H1 (cell line): ENCODE measurements around the gene CDC14B. TPM values are rescaled to one million over a fixed set of nuclear protein-coding genes. Genes with fewer than 3 reads are reported as not detected.

ENCODE experiments used
- CTCF ChIA-PET: fragments of 300-600 bp; sonication (Branson Sonifier 250); formaldehyde crosslinking; loops from one replicate; lab custom pipeline; 2021; ENCODE audit not compliant: partially characterized antibody; lab: Charles Lee
- POLR2A ChIA-PET: fragments of 300-600 bp; sonication (Branson Sonifier 250); formaldehyde crosslinking; loops from one replicate; lab custom pipeline; 2021; ENCODE audit warnings: inconsistent platforms; ENCODE audit not compliant: partially characterized antibody; lab: Charles Lee
- DNase-seq, 2 experiments: peaks; one replicate each; pipeline versions ENCODE4 v3.0.0 to v3.0.0-alpha.2; 2010 to 2022; ENCODE audit warnings: low spot score in 2 of 2, low read depth in 1 of 2, mixed read lengths in 1 of 2
- FAIRE-seq: peaks from 2 replicates; lab custom pipeline; 2011; peaks lifted over from hg19 to GRCh38; lab: Jason Lieb, UNC
- H2AFZ ChIP-seq: 2 replicates; pipeline ENCODE4 v1.8.1; 2012; ENCODE audit warnings: low read length, inconsistent platforms
- H2AK5ac ChIP-seq: 2 replicates; pipeline ENCODE4 v1.6.1; 2013; ENCODE audit warnings: low read depth, low read length
- H2BK120ac ChIP-seq: replicated peaks from 2 replicates; pipeline ENCODE3; 2013; ENCODE audit warnings: low read depth, low read length, inconsistent platforms
- H2BK12ac ChIP-seq: 2 replicates; pipeline ENCODE4 v1.6.1; 2013; ENCODE audit warnings: low read depth, low read length
- H2BK15ac ChIP-seq: 2 replicates; pipeline ENCODE4 v1.6.1; 2013; ENCODE audit warnings: low read length
- H2BK20ac ChIP-seq: 2 replicates; pipeline ENCODE4 v1.6.1; 2013; ENCODE audit warnings: low read length
- H2BK5ac ChIP-seq: 2 replicates; pipeline ENCODE4 v1.6.1; 2013; ENCODE audit warnings: low read depth, low read length
- H3K14ac ChIP-seq: 2 replicates; pipeline ENCODE4 v1.6.1; 2013; ENCODE audit warnings: inconsistent platforms; ENCODE audit not compliant: insufficient read length
- H3K18ac ChIP-seq: 2 replicates; pipeline ENCODE4 v1.6.1; 2013; ENCODE audit warnings: low read length; ENCODE audit errors: extremely low read depth
- H3K23ac ChIP-seq: 2 replicates; pipeline ENCODE4 v1.6.1; 2013; ENCODE audit warnings: inconsistent platforms; ENCODE audit not compliant: insufficient read length
- H3K23me2 ChIP-seq: 2 replicates; pipeline ENCODE4 v1.6.1; 2013; ENCODE audit warnings: low read depth, low read length
- H3K27ac ChIP-seq: 2 replicates; pipeline ENCODE4 v1.6.1; 2011; ENCODE audit warnings: low read depth, low read length, inconsistent platforms
- H3K27me3 ChIP-seq, 4 experiments: replicated peaks in 1 of 4; 1 replicate in 1 of 4; 2 replicates in 3 of 4; pipeline versions ENCODE4 v1.6.1 to v1.8.1; 2011 to 2013; ENCODE audit warnings: low read length in 3 of 4, mild to moderate bottlenecking in 3 of 4, inconsistent platforms in 2 of 4, mixed read lengths in 2 of 4, moderate library complexity in 1 of 4; ENCODE audit not compliant: control insufficient read depth in 3 of 4, insufficient read depth in 3 of 4; ENCODE audit errors: extremely low read depth in 1 of 4
- H3K36me3 ChIP-seq, 4 experiments: 2 replicates each; pipeline versions ENCODE4 v1.6.1 to v1.8.1; 2011 to 2013; ENCODE audit warnings: mild to moderate bottlenecking in 4 of 4, low read length in 3 of 4, moderate library complexity in 2 of 4, control low read depth in 1 of 4, inconsistent platforms in 1 of 4; ENCODE audit not compliant: insufficient read depth in 4 of 4, control insufficient read depth in 2 of 4
- H3K4ac ChIP-seq: replicated peaks from 2 replicates; pipeline ENCODE3; 2013; ENCODE audit warnings: low read length, low read depth, mixed read lengths, inconsistent platforms; ENCODE audit not compliant: insufficient read length
- H3K4me1 ChIP-seq, 4 experiments: replicated peaks in 1 of 4; 1 replicate in 1 of 4; 2 replicates in 3 of 4; pipeline versions ENCODE4 v1.6.1 to v1.8.1; 2011 to 2013; ENCODE audit warnings: low read length in 3 of 4, inconsistent platforms in 2 of 4, mixed read lengths in 1 of 4; ENCODE audit not compliant: insufficient read depth in 4 of 4, control insufficient read depth in 3 of 4
- H3K4me2 ChIP-seq, 2 experiments: 2 replicates each; pipeline versions ENCODE4 v1.6.1 to v1.8.1; 2011 to 2013; ENCODE audit warnings: low read depth in 2 of 2, low read length in 2 of 2, control low read depth in 1 of 2, inconsistent platforms in 1 of 2, mild to moderate bottlenecking in 1 of 2; ENCODE audit not compliant: insufficient read depth in 1 of 2
- H3K4me3 ChIP-seq, 4 experiments: fragments of 200-600, 300-600 bp in 1 of 4; sonication (generic), shearing (Covaris generic), sonication (Bioruptor Twin) in 1 of 4; 2 replicates each; pipeline versions ENCODE4 v1.5.1 to v1.8.1; 2011 to 2016; ENCODE audit warnings: low read length in 4 of 4, low read depth in 3 of 4, control low read depth in 2 of 4, inconsistent platforms in 2 of 4, mild to moderate bottlenecking in 2 of 4, mixed read lengths in 1 of 4, moderate library complexity in 1 of 4; ENCODE audit not compliant: insufficient read depth in 2 of 4; ENCODE audit errors: extremely low read depth in 1 of 4
- H3K56ac ChIP-seq: replicated peaks from 2 replicates; pipeline ENCODE3; 2013; ENCODE audit warnings: low read depth, mild to moderate bottlenecking, mixed read lengths, low read length, inconsistent platforms; ENCODE audit not compliant: insufficient read length
- H3K79me1 ChIP-seq: 2 replicates; pipeline ENCODE4 v1.6.1; 2013; ENCODE audit warnings: low read depth, low read length, control low read depth
- H3K79me2 ChIP-seq, 2 experiments: 2 replicates each; pipeline versions ENCODE4 v1.6.1 to v1.8.1; 2012 to 2013; ENCODE audit warnings: low read length in 2 of 2, mild to moderate bottlenecking in 2 of 2, inconsistent platforms in 1 of 2; ENCODE audit not compliant: insufficient read depth in 2 of 2, control insufficient read depth in 1 of 2
- H3K9ac ChIP-seq, 4 experiments: replicated peaks in 1 of 4; 1 replicate in 1 of 4; 2 replicates in 3 of 4; pipeline versions ENCODE4 v1.6.1 to v1.8.1; 2011 to 2013; ENCODE audit warnings: low read depth in 3 of 4, low read length in 3 of 4, control low read depth in 2 of 4, mild to moderate bottlenecking in 2 of 4, moderate library complexity in 2 of 4, inconsistent platforms in 1 of 4; ENCODE audit errors: extremely low read depth in 1 of 4
- H3K9me3 ChIP-seq, 2 experiments: 2 replicates each; pipeline versions ENCODE4 v1.6.1 to v1.8.1; 2012 to 2013; ENCODE audit warnings: mild to moderate bottlenecking in 2 of 2, moderate library complexity in 2 of 2, control low read depth in 1 of 2, inconsistent platforms in 1 of 2, low read depth in 1 of 2, low read length in 1 of 2, mixed read lengths in 1 of 2; ENCODE audit not compliant: insufficient read depth in 2 of 2
- H4K20me1 ChIP-seq, 2 experiments: replicated peaks in 1 of 2; 2 replicates each; pipeline versions ENCODE3 to v1.8.1; 2011 to 2013; ENCODE audit warnings: inconsistent platforms in 2 of 2, low read length in 2 of 2, mild to moderate bottlenecking in 1 of 2; ENCODE audit not compliant: insufficient read depth in 2 of 2, control insufficient read depth in 1 of 2
- H4K5ac ChIP-seq: 2 replicates; pipeline ENCODE4 v1.6.1; 2013; ENCODE audit warnings: low read length, low read depth, mixed read lengths, inconsistent platforms; ENCODE audit not compliant: insufficient read length
- H4K8ac ChIP-seq: 2 replicates; pipeline ENCODE4 v1.8.0; 2013; ENCODE audit warnings: mild to moderate bottlenecking, moderate library complexity, low read length, inconsistent platforms; ENCODE audit not compliant: insufficient read depth; ENCODE audit errors: extremely low read depth
- H4K91ac ChIP-seq: replicated peaks from 2 replicates; pipeline ENCODE3; 2013; ENCODE audit warnings: low read length, mixed read lengths, inconsistent platforms; ENCODE audit not compliant: insufficient read length
- CHD1 ChIP-seq: IDR thresholded peaks from 2 replicates; pipeline ENCODE4 v1.6.1; 2012; ENCODE audit warnings: low read depth, low read length, improper control_type of control experiment
- CTBP2 ChIP-seq: IDR thresholded peaks from 2 replicates; pipeline ENCODE4 v1.7.0; 2011; ENCODE audit warnings: borderline replicate concordance, mild to moderate bottlenecking, moderate library complexity, mixed read lengths, low read length; ENCODE audit not compliant: insufficient read depth, insufficient read length
- FOSL1 ChIP-seq: IDR thresholded peaks from 2 replicates; pipeline ENCODE4 v1.6.1; 2011; ENCODE audit warnings: mild to moderate bottlenecking, low read depth, low read length, moderate library complexity; ENCODE audit not compliant: insufficient read depth
- RAD21 ChIP-seq, 2 experiments: IDR thresholded peaks in 1 of 2; conservative IDR thresholded peaks in 1 of 2; 2 replicates each; pipeline ENCODE4 v1.6.1; 2011; ENCODE audit warnings: low read depth in 2 of 2, low read length in 2 of 2, improper control_type of control experiment in 1 of 2, inconsistent platforms in 1 of 2, mild to moderate bottlenecking in 1 of 2, moderate library complexity in 1 of 2
- RXRA ChIP-seq: IDR thresholded peaks from 2 replicates; pipeline ENCODE4 v1.6.1; 2011; ENCODE audit warnings: low read depth, mild to moderate bottlenecking, low read length, moderate library complexity; ENCODE audit not compliant: insufficient read depth
- SIRT6 ChIP-seq: IDR thresholded peaks from one replicate; pipeline ENCODE4 v1.7.1; 2012; ENCODE audit warnings: low read length, inconsistent platforms
- SP1 ChIP-seq: IDR thresholded peaks from 2 replicates; pipeline ENCODE4 v1.6.1; 2011; ENCODE audit warnings: low read depth, low read length
- WGBS, 2 experiments: shearing (Covaris generic) in 1 of 2; methylation state at CpG; one replicate each; pipeline versions ENCODE4 v1.1.6 to v1.1.7; 2013 to 2015; ENCODE audit warnings: low lambda C conversion rate in 2 of 2, mixed read lengths in 2 of 2, inconsistent platforms in 1 of 2, low coverage in 1 of 2, missing lambda C conversion rate in 1 of 2; ENCODE audit not compliant: insufficient replicate concordance in 2 of 2, insufficient coverage in 1 of 2, insufficient read length in 1 of 2; ENCODE audit errors: extremely low coverage in 1 of 2, missing lambda C conversion rate in 1 of 2; 5-methylcytosine and 5-hydroxymethylcytosine counted together
- polyA plus RNA-seq, 7 experiments: library from polyadenylated mRNA; depleted of rRNA in 3 of 7; stranded (reverse) in 5 of 7; unstranded in 2 of 7; fragments of >200 nt in 5 of 7; fragments of 200-250 nt in 2 of 7; gene quantifications; 1 replicate in 5 of 7; 2 replicates in 1 of 7; 4 replicates in 1 of 7; pipeline versions ENCODE4 v1.2.1 to v1.2.3, GENCODE V29; 2011 to 2013; ENCODE audit warnings: missing spikeins in 2 of 7, mixed read lengths in 2 of 7
- total RNA-seq: library from RNA; stranded (reverse); fragmentation: NEBNext Ultra II Directional; extraction: Animal tissue kit (Norgen Biotek cat#: 25700); gene quantifications from 2 replicates; pipeline ENCODE4 v1.2.1, GENCODE V29; 2021
- TF ChIP-seq, protein P1 (sequence below): IDR thresholded peaks from 2 replicates; pipeline ENCODE4 v1.6.1; 2011; ENCODE audit warnings: low read depth, mild to moderate bottlenecking, low read length; ENCODE audit not compliant: insufficient read depth
- TF ChIP-seq, protein P2 (sequence below): IDR thresholded peaks from 2 replicates; pipeline ENCODE4 v1.6.1; 2012; ENCODE audit warnings: inconsistent platforms

CDC14B gene
- total and polyA plus RNA-seq, 2 of the 8 experiments (the other 6 are each of a cell fraction or from before 2014, with no cell fraction given), result 17.2 to 44.6 TPM

DNA sequence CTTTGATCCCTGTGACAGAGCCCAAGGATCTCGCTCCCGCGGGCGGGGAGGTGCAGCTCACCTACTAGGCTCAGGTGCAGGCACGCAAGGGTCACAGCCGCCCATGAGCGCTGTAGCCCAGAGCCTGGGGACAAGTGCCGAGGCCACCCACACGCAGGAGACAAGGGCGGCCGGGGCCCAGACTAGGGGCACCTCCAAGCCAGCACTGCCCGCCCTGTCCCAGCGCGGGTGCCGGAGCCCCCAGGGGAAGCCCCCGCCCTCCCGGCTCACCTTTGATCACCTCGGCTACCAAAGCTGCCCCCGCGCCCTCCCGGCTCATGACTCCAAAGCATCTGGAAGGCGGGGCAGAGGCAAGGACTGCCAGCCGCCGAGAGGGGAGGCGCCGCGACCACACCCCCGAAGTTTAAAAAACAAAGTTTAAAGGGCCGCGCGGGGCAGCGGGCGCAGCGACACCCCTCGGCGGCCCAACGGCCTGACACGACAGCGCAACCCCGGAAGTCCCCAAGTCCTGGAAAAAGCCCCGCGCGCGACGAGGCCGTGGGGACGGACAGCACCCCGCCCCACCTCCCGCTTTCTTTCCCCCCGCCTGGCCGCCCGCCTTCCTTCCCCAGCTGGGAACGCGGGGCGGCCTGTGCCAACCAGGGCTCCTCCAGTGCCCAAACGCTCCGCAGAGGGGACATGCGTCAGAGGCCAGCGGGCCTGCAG, 53.0 kb downstream of the CDC14B start:
- DNase-seq, result peak; percentile 39 to 88
- Histone ChIP-seq H3K18ac (peak overlapping the region; percentile 68; the same call in 1 of the 2 replicates), H2BK20ac (no peak overlapping the region), H3K79me1 (no peaks in the 10 kb centered on the region), H3K4me3 (peak overlapping the region; percentile 58 to 88 (median 61)), H3K27ac (no peak overlapping the region; the same call in 1 of the 2 replicates), H2BK15ac (no peak overlapping the region), H2BK5ac (peak overlapping the region; percentile 26; the same call in 1 of the 2 replicates), H3K9ac (peak overlapping the region in 2 of 4 experiments; percentile 16 to 34; a peak in 3 of 7 replicates), H4K20me1 (peaks cover 2 to 6% of the 10 kb centered on the region in 2 experiments), H3K36me3 (peaks cover 0 to 3% (median 0%) of the 10 kb centered on the region in 4 experiments; a peak in 1 of 8 replicates), H3K56ac (no peak overlapping the region), H4K8ac (no peak overlapping the region; the same call in 1 of the 2 replicates), H3K79me2 (peaks cover 3 to 30% of the 10 kb centered on the region in 2 experiments; a peak in 2 of 4 replicates), H3K14ac (no peak overlapping the region), H3K4me2 (peak overlapping the region; percentile 71 to 73), H3K27me3 (no peaks in the 10 kb centered on the region), H4K5ac (no peak overlapping the region), H2AFZ (no peak overlapping the region), H2BK12ac (no peak overlapping the region), H3K23ac (no peak overlapping the region), H3K23me2 (peaks cover 3% of the 10 kb centered on the region; the same call in 1 of the 2 replicates), H2BK120ac (no peak overlapping the region), H3K9me3 (no peaks in the 10 kb centered on the region), H3K4ac (no peak overlapping the region), H4K91ac (no peak overlapping the region), H2AK5ac (no peak overlapping the region), H3K4me1 (peaks cover 0 to 7% (median 0%) of the 10 kb centered on the region in 4 experiments; a peak in 3 of 7 replicates)
- ChIA-PET POLR2A (interaction anchor here (1.2 to 1.7 kb wide), 2 partner anchors 11 to 88 kb away, joined by 3 to 4 read pairs; partner anchors contain the start of gene PRXL2C), CTCF (interaction anchor here (0.6 to 1.9 kb wide), 15 partner anchors 9 to 241 kb away, joined by 3 to 7 read pairs (median 4); no protein-coding TSS in a partner anchor)
- 2% methylated on average over 37 of the region's 59 CpGs; no CpG with 5 or more reads in 1 of the 2 experiments for WGBS, 2 experiments
- no peak for FAIRE-seq
- TF ChIP-seq, protein P1, sequence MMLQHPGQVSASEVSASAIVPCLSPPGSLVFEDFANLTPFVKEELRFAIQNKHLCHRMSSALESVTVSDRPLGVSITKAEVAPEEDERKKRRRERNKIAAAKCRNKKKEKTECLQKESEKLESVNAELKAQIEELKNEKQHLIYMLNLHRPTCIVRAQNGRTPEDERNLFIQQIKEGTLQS, result no peak
- TF ChIP-seq RXRA, result no peak
- no peak for TF ChIP-seq FOSL1
- TF ChIP-seq CHD1, result no peak
- TF ChIP-seq RAD21 (IDR thresholded peaks at IDR 0.05 in 1 of 2, conservative IDR thresholded peaks at IDR 0.05 in 1 of 2; ENCODE audit: low read depth in 2 of 2, low read length in 2 of 2), result peak; percentile 24 to 37; a peak in 2 of 4 replicates
- TF ChIP-seq, protein P2, sequence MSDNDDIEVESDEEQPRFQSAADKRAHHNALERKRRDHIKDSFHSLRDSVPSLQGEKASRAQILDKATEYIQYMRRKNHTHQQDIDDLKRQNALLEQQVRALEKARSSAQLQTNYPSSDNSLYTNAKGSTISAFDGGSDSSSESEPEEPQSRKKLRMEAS, result peak; percentile 25; the same call in 1 of the 2 replicates
- TF ChIP-seq SP1, result no peak
- TF ChIP-seq SIRT6, result no peak
- no peak for TF ChIP-seq CTBP2
